Right lobe of liver (tissue), 4 donors: ENCODE data around the gene NECAP2.

Experiments used
- CTCF ChIP-seq, 4 donors: fragments of 200-600 bp in 3 of 4; fragments of 450-650 bp in 1 of 4; IDR thresholded peaks; one replicate each; pipeline versions ENCODE4 v1.5.1 to v1.8.0; 2016 to 2022; ENCODE audit warnings: antibody characterized with exemption in 4 of 4, mild to moderate bottlenecking in 2 of 4
- POLR2A ChIP-seq: fragments of 450-650 bp; IDR thresholded peaks from one replicate; pipeline ENCODE4 v1.6.1; 2017; ENCODE audit warnings: antibody characterized with exemption, mild to moderate bottlenecking
- donor health status: DM: no; HTN: no; CAD: no.
- donor health status: DM: no; HTN: no; CAD: no.
- donor health status: DM: no; HTN: yes; CAD: no.

GRCh38 chr1:16462773-16463330 is 22.3 kb downstream of the NECAP2 start:
- TF ChIP-seq CTCF (IDR thresholded peaks at IDR 0.05) (no peak), POLR2A (no peak)
